Prostate gland (tissue), 2 donors: ENCODE measurements around the gene RYR2.

Source experiments
- CTCF ChIP-seq, 4 experiments: fragments of 200-600 bp in 2 of 4; fragments of 450-650 bp in 2 of 4; sonication (generic) in 2 of 4; IDR thresholded peaks; 1 replicate in 3 of 4; 2 replicates in 1 of 4; pipeline ENCODE4 v1.5.1; 2016 to 2019; ENCODE audit warnings: antibody characterized with exemption in 4 of 4, mild to moderate bottlenecking in 2 of 4, moderate library complexity in 2 of 4
- POLR2A ChIP-seq: fragments of 450-650 bp; IDR thresholded peaks from one replicate; pipeline ENCODE4 v1.6.1; 2016; ENCODE audit warnings: antibody characterized with exemption, mild to moderate bottlenecking
- POLR2AphosphoS5 ChIP-seq: sonication (generic); formaldehyde crosslinking; IDR thresholded peaks from one replicate; pipeline ENCODE4 v1.6.1; 2017; ENCODE audit warnings: antibody characterized with exemption

- TF ChIP-seq CTCF (IDR thresholded peaks at IDR 0.05) (no peak), POLR2A (no peak), POLR2AphosphoS5 (no peak)
Observed at GRCh38 chr1:237239248-237239647, 197.3 kb downstream of the RYR2 start.
